HepG2 (cell line): Measurements from ENCODE around the gene SUCLG1. TPM values are rescaled to one million over a fixed set of nuclear protein-coding genes. Genes with fewer than 3 reads are reported as not detected.

Source experiments
- CEBPG ChIP-seq: IDR thresholded peaks from 2 replicates; pipeline ENCODE4 v1.6.1; 2016
- ELF3 ChIP-seq: IDR thresholded peaks from 2 replicates; pipeline ENCODE4 v1.6.1; 2016; ENCODE audit warnings: missing genetic modification reagents, missing compliant biosample characterization
- HOXA3 ChIP-seq: sonication (generic); formaldehyde crosslinking; IDR thresholded peaks from 2 replicates; pipeline ENCODE4 v1.5.0; 2020; ENCODE audit warnings: missing genetic modification reagents
- ISL2 ChIP-seq: sonication (generic); formaldehyde crosslinking; IDR thresholded peaks from 2 replicates; pipeline ENCODE4 v1.5.0; 2020; ENCODE audit warnings: missing genetic modification reagents
- SKI ChIP-seq: fragments of 450-650 bp; IDR thresholded peaks from one replicate; pipeline ENCODE4 v1.6.1; 2018; ENCODE audit warnings: mild to moderate bottlenecking; ENCODE audit not compliant: partially characterized antibody
- SRF ChIP-seq: IDR thresholded peaks from 2 replicates; pipeline ENCODE4 v1.6.1; 2011; ENCODE audit warnings: mild to moderate bottlenecking, low read depth, low read length, moderate library complexity
- SRSF1 ChIP-seq: fragments of 200-400 bp; formaldehyde crosslinking; optimal IDR thresholded peaks from 2 replicates; pipeline ENCODE3; 2017; ENCODE audit warnings: mild to moderate bottlenecking, low read depth, low read length, moderate library complexity
- ZBTB42 ChIP-seq: sonication (generic); formaldehyde crosslinking; IDR thresholded peaks from 2 replicates; pipeline ENCODE4 v1.5.0; 2020; ENCODE audit warnings: mild to moderate bottlenecking, missing genetic modification reagents
- ZNF234 ChIP-seq: sonication (generic); formaldehyde crosslinking; conservative IDR thresholded peaks from 2 replicates; pipeline ENCODE4 v1.5.1; 2020; ENCODE audit warnings: mild to moderate bottlenecking, missing genetic modification reagents
- ZNF235 ChIP-seq: sonication (generic); formaldehyde crosslinking; IDR thresholded peaks from 2 replicates; pipeline ENCODE4 v1.8.1; 2023; ENCODE audit warnings: mild to moderate bottlenecking, missing genetic modification reagents, borderline replicate concordance
- ZNF275 ChIP-seq: sonication (generic); formaldehyde crosslinking; IDR thresholded peaks from 2 replicates; pipeline ENCODE4 v1.8.0; 2022; ENCODE audit warnings: missing genetic modification reagents, mild to moderate bottlenecking, inconsistent platforms, borderline replicate concordance
- ZNF326 ChIP-seq: sonication (generic); formaldehyde crosslinking; IDR thresholded peaks from 2 replicates; pipeline ENCODE4 v1.4.0; 2020; ENCODE audit warnings: missing genetic modification reagents, borderline replicate concordance
- ZNF362 ChIP-seq: sonication (generic); formaldehyde crosslinking; IDR thresholded peaks from 2 replicates; pipeline ENCODE4 v1.4.0; 2020; ENCODE audit warnings: missing genetic modification reagents, mild to moderate bottlenecking, borderline replicate concordance
- ZNF784 ChIP-seq: sonication (generic); formaldehyde crosslinking; IDR thresholded peaks from 2 replicates; pipeline ENCODE4 v1.5.1; 2020; ENCODE audit warnings: missing genetic modification reagents, mild to moderate bottlenecking, borderline replicate concordance
- ZNF878 ChIP-seq: sonication (generic); formaldehyde crosslinking; IDR thresholded peaks from 2 replicates; pipeline ENCODE4 v1.8.1; 2023; ENCODE audit warnings: mild to moderate bottlenecking, missing genetic modification reagents, moderate library complexity
- polyA plus RNA-seq, 8 experiments: library from polyadenylated mRNA; depleted of rRNA in 3 of 8; stranded (reverse) in 7 of 8; unstranded in 1 of 8; fragments of >200 nt; fragmentation: Illumina TruSeq in 4 of 8; extraction: Trizol in 4 of 8; gene quantifications; 2 replicates each; pipeline versions ENCODE4 v1.2.1 to v1.2.3, GENCODE V29; 2011 to 2016; ENCODE audit warnings: low read depth in 4 of 8, missing spikeins in 1 of 8, mixed read lengths in 1 of 8; ENCODE audit not compliant: insufficient read depth in 1 of 8
- total RNA-seq, 5 experiments: library from RNA; depleted of rRNA; stranded (reverse); fragments of >200 nt; fragmentation: Illumina TruSeq; extraction: Trizol; gene quantifications; 2 replicates each; pipeline ENCODE4 v1.2.3, GENCODE V29; 2016; ENCODE audit warnings: low read depth in 1 of 5
- TF ChIP-seq, protein P1 (sequence below): sonication (generic); formaldehyde crosslinking; IDR thresholded peaks from 2 replicates; pipeline ENCODE4 v1.4.0; 2020; ENCODE audit warnings: missing genetic modification reagents, mild to moderate bottlenecking, borderline replicate concordance
- TF ChIP-seq, protein P2 (sequence below): sonication (generic); formaldehyde crosslinking; IDR thresholded peaks from 2 replicates; pipeline ENCODE4 v1.5.1; 2020; ENCODE audit warnings: mild to moderate bottlenecking, moderate library complexity, missing genetic modification reagents
- TF ChIP-seq, protein P3 (sequence below): sonication (generic); formaldehyde crosslinking; IDR thresholded peaks from 2 replicates; pipeline ENCODE4 v1.4.0; 2020; ENCODE audit warnings: missing genetic modification reagents, borderline replicate concordance

SUCLG1 gene
- total and polyA plus RNA-seq, 2 of the 13 experiments (the other 11 are each of a cell fraction or from before 2014, with no cell fraction given): 58.7 to 121 TPM

DNA sequence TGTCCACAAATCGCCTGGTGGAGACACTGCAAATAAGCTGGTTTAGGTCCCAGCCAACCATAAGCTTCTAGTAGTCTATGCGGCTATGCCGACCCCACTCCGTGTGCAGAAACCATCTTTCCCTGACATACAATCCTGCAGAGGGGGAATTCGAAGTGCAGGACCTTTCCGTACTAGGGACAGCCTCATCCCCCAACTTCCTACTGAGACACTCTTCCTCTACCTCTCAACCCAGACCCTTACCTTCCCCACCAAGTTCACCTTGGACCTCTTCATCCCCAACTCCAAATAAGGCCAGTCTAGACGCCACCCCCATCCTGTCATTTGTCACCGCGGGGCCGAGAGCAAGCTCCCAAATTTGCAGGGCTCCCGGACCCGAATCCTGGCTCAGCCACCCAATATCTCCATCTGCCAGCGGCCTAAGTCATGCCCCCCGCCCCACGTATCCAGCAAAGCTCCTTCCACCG is 496 bp downstream of the SUCLG1 start (continued):
- TF ChIP-seq ZNF275 (CRISPR knock-in tag) (no peak), SRF (peak; percentile 90), CEBPG (CRISPR knock-in tag) (no peak), ELF3 (CRISPR knock-in tag) (no peak), ZNF235 (CRISPR knock-in tag) (no peak), ZNF326 (CRISPR knock-in tag) (no peak), ZNF362 (CRISPR knock-in tag) (no peak), ISL2 (CRISPR knock-in tag) (no peak), ZNF234 (CRISPR knock-in tag) (no peak), SKI (no peak), SRSF1 (no peak), ZNF784 (CRISPR knock-in tag) (no peak), HOXA3 (CRISPR knock-in tag) (no peak; the same call in 1 of the 2 replicates), ZBTB42 (CRISPR knock-in tag) (no peak), ZNF878 (CRISPR knock-in tag) (no peak)
- TF ChIP-seq, protein P1, sequence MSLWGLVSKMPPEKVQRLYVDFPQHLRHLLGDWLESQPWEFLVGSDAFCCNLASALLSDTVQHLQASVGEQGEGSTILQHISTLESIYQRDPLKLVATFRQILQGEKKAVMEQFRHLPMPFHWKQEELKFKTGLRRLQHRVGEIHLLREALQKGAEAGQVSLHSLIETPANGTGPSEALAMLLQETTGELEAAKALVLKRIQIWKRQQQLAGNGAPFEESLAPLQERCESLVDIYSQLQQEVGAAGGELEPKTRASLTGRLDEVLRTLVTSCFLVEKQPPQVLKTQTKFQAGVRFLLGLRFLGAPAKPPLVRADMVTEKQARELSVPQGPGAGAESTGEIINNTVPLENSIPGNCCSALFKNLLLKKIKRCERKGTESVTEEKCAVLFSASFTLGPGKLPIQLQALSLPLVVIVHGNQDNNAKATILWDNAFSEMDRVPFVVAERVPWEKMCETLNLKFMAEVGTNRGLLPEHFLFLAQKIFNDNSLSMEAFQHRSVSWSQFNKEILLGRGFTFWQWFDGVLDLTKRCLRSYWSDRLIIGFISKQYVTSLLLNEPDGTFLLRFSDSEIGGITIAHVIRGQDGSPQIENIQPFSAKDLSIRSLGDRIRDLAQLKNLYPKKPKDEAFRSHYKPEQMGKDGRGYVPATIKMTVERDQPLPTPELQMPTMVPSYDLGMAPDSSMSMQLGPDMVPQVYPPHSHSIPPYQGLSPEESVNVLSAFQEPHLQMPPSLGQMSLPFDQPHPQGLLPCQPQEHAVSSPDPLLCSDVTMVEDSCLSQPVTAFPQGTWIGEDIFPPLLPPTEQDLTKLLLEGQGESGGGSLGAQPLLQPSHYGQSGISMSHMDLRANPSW (CRISPR knock-in tag): no peak
- TF ChIP-seq, protein P2, sequence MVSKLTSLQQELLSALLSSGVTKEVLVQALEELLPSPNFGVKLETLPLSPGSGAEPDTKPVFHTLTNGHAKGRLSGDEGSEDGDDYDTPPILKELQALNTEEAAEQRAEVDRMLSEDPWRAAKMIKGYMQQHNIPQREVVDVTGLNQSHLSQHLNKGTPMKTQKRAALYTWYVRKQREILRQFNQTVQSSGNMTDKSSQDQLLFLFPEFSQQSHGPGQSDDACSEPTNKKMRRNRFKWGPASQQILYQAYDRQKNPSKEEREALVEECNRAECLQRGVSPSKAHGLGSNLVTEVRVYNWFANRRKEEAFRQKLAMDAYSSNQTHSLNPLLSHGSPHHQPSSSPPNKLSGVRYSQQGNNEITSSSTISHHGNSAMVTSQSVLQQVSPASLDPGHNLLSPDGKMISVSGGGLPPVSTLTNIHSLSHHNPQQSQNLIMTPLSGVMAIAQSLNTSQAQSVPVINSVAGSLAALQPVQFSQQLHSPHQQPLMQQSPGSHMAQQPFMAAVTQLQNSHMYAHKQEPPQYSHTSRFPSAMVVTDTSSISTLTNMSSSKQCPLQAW (CRISPR knock-in tag): no peak
- TF ChIP-seq, protein P3, sequence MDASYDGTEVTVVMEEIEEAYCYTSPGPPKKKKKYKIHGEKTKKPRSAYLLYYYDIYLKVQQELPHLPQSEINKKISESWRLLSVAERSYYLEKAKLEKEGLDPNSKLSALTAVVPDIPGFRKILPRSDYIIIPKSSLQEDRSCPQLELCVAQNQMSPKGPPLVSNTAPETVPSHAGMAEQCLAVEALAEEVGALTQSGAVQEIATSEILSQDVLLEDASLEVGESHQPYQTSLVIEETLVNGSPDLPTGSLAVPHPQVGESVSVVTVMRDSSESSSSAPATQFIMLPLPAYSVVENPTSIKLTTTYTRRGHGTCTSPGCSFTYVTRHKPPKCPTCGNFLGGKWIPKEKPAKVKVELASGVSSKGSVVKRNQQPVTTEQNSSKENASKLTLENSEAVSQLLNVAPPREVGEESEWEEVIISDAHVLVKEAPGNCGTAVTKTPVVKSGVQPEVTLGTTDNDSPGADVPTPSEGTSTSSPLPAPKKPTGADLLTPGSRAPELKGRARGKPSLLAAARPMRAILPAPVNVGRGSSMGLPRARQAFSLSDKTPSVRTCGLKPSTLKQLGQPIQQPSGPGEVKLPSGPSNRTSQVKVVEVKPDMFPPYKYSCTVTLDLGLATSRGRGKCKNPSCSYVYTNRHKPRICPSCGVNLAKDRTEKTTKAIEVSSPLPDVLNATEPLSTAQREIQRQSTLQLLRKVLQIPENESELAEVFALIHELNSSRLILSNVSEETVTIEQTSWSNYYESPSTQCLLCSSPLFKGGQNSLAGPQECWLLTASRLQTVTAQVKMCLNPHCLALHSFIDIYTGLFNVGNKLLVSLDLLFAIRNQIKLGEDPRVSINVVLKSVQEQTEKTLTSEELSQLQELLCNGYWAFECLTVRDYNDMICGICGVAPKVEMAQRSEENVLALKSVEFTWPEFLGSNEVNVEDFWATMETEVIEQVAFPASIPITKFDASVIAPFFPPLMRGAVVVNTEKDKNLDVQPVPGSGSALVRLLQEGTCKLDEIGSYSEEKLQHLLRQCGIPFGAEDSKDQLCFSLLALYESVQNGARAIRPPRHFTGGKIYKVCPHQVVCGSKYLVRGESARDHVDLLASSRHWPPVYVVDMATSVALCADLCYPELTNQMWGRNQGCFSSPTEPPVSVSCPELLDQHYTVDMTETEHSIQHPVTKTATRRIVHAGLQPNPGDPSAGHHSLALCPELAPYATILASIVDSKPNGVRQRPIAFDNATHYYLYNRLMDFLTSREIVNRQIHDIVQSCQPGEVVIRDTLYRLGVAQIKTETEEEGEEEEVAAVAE: no peak
